Stimulated activated CD4-positive, alpha-beta T cell treated with anti-CD3 and anti-CD28 coated beads, Interleukin-1b, Interleukin-23, amount 100 ng/mL, for 48 hours (primary cell): ENCODE measurements around the gene UBE2S.
A peak's percentile ranks its signal among the peaks of the same experiment; 100 is the strongest.
"Not testable (repeated sequence)": the region's sequence is repeated elsewhere in the genome, so short reads cannot be mapped to it uniquely, and the experiment has no call there.

Source experiments
- DNase-seq: peaks from one replicate; pipeline ENCODE4 v3.0.0-alpha.2; 2020

Gene UBE2S

GRCh38 chr19:55407550-55407799, at the start of gene UBE2S:
TSS of gene UBE2S (minus strand) at chr19:55407788. CDS start at chr19:55407589, 199 bp downstream.
- DNase-seq = not testable (repeated sequence)

- no peak for DNase-seq
These were observed 48.8 kb upstream of the UBE2S start for GRCh38 chr19:55456347-55456746.

- no peak for DNase-seq
These were observed 48.1 kb upstream of the UBE2S start for GRCh38 chr19:55455576-55456235.

- peak; percentile 52 for DNase-seq
These were observed 47.2 kb upstream of the UBE2S start for GRCh38 chr19:55454787-55455243.

- no peak for DNase-seq
These were observed 46.1 kb upstream of the UBE2S start for GRCh38 chr19:55453511-55454260.

GRCh38 chr19:55452749-55453346, 45.3 kb upstream of the UBE2S start:
- peak; percentile 64 for DNase-seq

GRCh38 chr19:55451965-55452748, 44.6 kb upstream of the UBE2S start:
- no peak for DNase-seq

- DNase-seq = no peak
These were observed 43.8 kb upstream of the UBE2S start for GRCh38 chr19:55451163-55451964.

GRCh38 chr19:55449469-55449868, 41.9 kb upstream of the UBE2S start:
- no peak for DNase-seq

- not testable (repeated sequence) for DNase-seq
These were observed 40.5 kb upstream of the UBE2S start for GRCh38 chr19:55448175-55448490.

- DNase-seq = no peak
These were observed 40.0 kb upstream of the UBE2S start for GRCh38 chr19:55447421-55448174.

GRCh38 chr19:55446060-55446459, 38.5 kb upstream of the UBE2S start:
- no peak for DNase-seq

- DNase-seq = no peak
These were observed 37.1 kb upstream of the UBE2S start for GRCh38 chr19:55444646-55445045.

GRCh38 chr19:55443824-55444480, 36.4 kb upstream of the UBE2S start:
- DNase-seq = no peak

GRCh38 chr19:55443045-55443823, 35.6 kb upstream of the UBE2S start, which contains the start of gene SHISA7:
TSS of gene SHISA7 (minus strand) at chr19:55443300. CDS start at chr19:55442863, 437 bp downstream.
- no peak for DNase-seq

GRCh38 chr19:55442372-55442961, 34.9 kb upstream of the UBE2S start:
- DNase-seq = no peak

- DNase-seq = no peak
These were observed 34.2 kb upstream of the UBE2S start for GRCh38 chr19:55441692-55442321.

GRCh38 chr19:55441319-55441691, 33.7 kb upstream of the UBE2S start:
- DNase-seq = no peak

- DNase-seq = no peak
These were observed 33.0 kb upstream of the UBE2S start for GRCh38 chr19:55440411-55441105.
